Stimulated activated CD4-positive, alpha-beta T cell treated with anti-CD3 and anti-CD28 coated beads, Interleukin-1b, Interleukin-23, amount 100 ng/mL, for 24 hours (primary cell): ENCODE data around the gene LAMA4.
A peak's percentile ranks its signal among the peaks of the same experiment; 100 is the strongest.

ENCODE experiments used
- DNase-seq, 4 experiments: peaks; one replicate each; pipeline ENCODE4 v3.0.0-alpha.2; 2020; ENCODE audit warnings: low read depth in 4 of 4, low spot score in 1 of 4

The LAMA4 gene

GRCh38 chr6:112100561-112100960, 153.8 kb downstream of the LAMA4 start:
- DNase-seq: no peak

DNA sequence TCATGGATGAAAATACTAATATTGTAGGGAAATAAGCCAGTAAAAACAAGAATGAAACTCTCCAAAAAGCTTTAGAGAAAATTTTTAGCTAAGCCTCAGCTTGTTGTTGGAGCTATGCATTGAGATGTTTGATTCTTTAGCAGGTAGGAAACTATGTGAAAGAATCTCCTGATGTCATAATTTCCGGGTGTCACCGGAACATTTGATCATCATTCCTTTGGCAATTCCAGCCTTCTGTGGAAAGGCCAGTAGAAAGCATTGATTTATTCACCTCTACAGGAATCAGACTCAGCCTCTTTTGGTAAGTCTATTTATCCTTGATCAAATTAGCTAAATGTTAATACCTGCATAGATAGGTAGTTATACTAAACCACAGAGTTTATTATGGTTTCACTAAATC, 157.5 kb downstream of the LAMA4 start:
- DNase-seq: no peak

DNA sequence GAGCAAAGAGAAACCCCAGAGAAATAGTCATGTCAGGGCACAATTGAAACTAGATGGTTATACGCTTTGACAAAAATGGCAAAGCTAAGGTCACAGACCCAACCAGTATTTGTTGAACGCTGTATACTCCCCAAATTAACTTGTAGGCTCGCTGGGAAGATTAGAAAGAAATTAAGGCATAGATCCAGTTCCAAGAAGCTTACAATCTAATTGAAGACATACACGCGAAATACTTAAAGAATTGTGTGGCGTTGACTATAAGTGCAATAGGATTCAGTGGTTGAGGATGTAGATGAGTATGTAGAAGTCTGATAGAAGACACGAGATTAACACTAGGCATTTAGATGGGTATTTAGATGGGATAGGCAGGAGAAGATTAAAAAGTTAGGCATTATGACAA, 166.5 kb downstream of the LAMA4 start:
- DNase-seq: no peak

- peak; percentile 58 to 85 (median 76) for DNase-seq
These were observed 167.0 kb downstream of the LAMA4 start, which contains the start of the genes FAM229B and TUBE1 for GRCh38 chr6:112087136-112087911. Gene FAM229B, plus strand, starts transcription at chr6:112087591. Its CDS starts 11,693 bp downstream, at chr6:112099284. Gene TUBE1, minus strand, starts transcription at chr6:112087482. Its CDS starts 48 bp downstream, at chr6:112087434.

- DNase-seq: no peak
These were observed 167.6 kb downstream of the LAMA4 start for GRCh38 chr6:112086744-112087135.

- DNase-seq: no peak
These were observed 168.9 kb downstream of the LAMA4 start for GRCh38 chr6:112085286-112086065.

DNA sequence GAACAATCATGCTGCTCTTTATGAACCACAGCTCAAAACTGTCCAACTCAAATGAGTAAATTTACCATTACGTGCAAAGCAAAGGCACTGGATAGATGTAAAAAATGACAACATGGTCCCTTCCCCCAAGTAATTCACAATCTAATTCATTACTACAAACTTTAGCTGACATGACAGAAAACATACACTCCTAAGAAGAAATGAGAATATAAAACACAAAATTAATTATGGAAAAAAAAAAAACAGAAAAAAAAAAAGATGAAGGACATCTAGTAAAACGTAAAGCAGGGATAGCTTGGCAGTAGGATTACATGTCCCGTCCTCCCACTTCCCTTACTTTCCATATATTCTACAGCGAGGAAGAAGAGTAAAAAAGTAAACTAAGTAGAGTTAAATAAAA, 172.8 kb downstream of the LAMA4 start:
- no peak for DNase-seq

DNA sequence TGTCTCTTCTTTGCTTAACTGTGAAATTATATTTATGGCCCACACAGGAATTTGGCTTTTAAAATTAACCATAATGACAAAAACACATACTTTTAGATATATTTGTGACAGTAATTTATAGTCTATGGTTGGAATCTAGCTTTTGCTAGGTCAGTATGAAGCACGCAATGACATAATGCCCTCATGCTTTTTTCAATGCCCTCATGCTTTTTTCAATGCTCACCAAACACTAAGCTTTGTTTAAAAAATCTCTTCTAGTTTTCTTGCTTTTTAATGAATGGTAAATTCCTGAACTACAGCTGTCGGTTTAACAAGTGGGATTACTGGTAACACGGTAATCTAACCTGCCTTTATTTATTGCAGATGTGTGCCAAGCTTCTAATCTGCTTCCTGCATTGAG, 187.8 kb downstream of the LAMA4 start:
- no peak for DNase-seq

- no peak for DNase-seq
These were observed 188.9 kb downstream of the LAMA4 start for GRCh38 chr6:112065426-112065986.

DNA sequence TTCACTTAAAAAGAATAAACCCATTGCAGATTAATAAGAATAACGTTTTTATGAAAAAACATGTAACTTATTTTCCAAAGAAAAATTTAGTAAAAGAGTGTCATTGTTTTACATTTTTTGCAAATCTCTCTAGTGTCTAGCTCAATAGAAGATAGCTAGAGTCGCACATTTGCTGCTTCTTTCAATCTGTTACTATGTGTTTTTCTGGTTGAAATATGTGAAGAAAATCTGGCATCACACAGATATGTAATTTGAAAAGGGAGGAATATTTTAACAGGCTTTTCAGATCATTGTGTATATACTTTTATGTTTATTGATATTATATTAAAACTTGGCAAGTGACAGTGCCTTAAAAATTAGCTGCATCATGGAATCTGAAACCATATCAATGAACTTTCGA, 191.4 kb downstream of the LAMA4 start:
- no peak for DNase-seq

GRCh38 chr6:112061605-112062004, 192.8 kb downstream of the LAMA4 start:
- no peak for DNase-seq
